ENCODE measurements around the gene P3H4.

P3H4 gene

DNA sequence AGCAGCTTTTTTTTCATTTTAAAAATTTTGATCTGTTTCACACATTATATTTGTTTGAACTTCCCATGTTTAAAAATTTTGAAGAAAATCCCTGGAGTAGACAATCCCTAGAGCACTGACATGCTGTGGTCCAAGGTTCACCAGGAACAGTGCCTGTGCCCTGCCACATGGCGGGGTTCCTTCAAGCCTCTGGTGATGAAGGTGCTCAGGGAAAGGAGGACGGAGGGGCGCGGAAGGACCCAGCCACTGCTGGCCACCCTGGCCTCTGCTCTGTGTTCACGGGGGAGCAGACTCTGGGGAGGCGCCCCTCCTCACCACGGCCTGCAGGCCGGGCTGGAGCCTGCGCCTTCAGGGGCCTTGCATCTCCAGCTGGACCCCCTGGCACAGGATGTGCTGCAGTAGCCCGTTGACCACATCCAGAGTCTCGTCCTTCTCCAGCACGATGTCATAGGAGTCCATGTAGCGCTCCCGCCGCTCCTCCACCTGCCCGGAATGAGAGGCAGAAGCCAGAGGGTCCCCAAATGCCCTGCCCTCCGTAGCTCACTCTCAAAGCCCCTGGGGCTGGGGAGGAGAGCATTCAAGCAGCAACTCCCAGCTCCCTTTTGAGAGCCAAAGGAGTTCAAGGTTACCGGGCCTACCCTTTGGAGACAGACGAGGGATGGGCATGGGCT, 13.6 kb upstream of the P3H4 start:
- no peak for TF ChIP-seq SPI1 (IDR thresholded peaks at IDR 0.05; ENCODE audit: borderline replicate concordance, low read depth)
- no peak for TF ChIP-seq POLR2AphosphoS5 (IDR thresholded peaks at IDR 0.05; ENCODE audit: low read depth)
- TF ChIP-seq, protein P1, sequence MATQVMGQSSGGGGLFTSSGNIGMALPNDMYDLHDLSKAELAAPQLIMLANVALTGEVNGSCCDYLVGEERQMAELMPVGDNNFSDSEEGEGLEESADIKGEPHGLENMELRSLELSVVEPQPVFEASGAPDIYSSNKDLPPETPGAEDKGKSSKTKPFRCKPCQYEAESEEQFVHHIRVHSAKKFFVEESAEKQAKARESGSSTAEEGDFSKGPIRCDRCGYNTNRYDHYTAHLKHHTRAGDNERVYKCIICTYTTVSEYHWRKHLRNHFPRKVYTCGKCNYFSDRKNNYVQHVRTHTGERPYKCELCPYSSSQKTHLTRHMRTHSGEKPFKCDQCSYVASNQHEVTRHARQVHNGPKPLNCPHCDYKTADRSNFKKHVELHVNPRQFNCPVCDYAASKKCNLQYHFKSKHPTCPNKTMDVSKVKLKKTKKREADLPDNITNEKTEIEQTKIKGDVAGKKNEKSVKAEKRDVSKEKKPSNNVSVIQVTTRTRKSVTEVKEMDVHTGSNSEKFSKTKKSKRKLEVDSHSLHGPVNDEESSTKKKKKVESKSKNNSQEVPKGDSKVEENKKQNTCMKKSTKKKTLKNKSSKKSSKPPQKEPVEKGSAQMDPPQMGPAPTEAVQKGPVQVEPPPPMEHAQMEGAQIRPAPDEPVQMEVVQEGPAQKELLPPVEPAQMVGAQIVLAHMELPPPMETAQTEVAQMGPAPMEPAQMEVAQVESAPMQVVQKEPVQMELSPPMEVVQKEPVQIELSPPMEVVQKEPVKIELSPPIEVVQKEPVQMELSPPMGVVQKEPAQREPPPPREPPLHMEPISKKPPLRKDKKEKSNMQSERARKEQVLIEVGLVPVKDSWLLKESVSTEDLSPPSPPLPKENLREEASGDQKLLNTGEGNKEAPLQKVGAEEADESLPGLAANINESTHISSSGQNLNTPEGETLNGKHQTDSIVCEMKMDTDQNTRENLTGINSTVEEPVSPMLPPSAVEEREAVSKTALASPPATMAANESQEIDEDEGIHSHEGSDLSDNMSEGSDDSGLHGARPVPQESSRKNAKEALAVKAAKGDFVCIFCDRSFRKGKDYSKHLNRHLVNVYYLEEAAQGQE (IDR thresholded peaks at IDR 0.05; ENCODE audit: insufficient replicate concordance, low read depth), result no peak
- TF ChIP-seq GABPA (IDR thresholded peaks at IDR 0.05; ENCODE audit: low read depth), result no peak
- TF ChIP-seq, protein P2, sequence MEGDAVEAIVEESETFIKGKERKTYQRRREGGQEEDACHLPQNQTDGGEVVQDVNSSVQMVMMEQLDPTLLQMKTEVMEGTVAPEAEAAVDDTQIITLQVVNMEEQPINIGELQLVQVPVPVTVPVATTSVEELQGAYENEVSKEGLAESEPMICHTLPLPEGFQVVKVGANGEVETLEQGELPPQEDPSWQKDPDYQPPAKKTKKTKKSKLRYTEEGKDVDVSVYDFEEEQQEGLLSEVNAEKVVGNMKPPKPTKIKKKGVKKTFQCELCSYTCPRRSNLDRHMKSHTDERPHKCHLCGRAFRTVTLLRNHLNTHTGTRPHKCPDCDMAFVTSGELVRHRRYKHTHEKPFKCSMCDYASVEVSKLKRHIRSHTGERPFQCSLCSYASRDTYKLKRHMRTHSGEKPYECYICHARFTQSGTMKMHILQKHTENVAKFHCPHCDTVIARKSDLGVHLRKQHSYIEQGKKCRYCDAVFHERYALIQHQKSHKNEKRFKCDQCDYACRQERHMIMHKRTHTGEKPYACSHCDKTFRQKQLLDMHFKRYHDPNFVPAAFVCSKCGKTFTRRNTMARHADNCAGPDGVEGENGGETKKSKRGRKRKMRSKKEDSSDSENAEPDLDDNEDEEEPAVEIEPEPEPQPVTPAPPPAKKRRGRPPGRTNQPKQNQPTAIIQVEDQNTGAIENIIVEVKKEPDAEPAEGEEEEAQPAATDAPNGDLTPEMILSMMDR (IDR thresholded peaks at IDR 0.05; ENCODE audit: insufficient read depth, low read length), result no peak
- H3K27ac ChIP-seq (replicated peaks), result no peak overlapping the region
- no peak for DNase-seq (ENCODE audit: low read depth in 1 of 2, low spot score in 1 of 2)
- H3K4me3 ChIP-seq (replicated peaks; ENCODE audit: insufficient read depth, low read length), result no peak overlapping the region
- H3K27me3 ChIP-seq (ENCODE audit: insufficient read depth, poor library complexity, severe bottlenecking), result no peaks in the 10 kb centered on the region

DNA sequence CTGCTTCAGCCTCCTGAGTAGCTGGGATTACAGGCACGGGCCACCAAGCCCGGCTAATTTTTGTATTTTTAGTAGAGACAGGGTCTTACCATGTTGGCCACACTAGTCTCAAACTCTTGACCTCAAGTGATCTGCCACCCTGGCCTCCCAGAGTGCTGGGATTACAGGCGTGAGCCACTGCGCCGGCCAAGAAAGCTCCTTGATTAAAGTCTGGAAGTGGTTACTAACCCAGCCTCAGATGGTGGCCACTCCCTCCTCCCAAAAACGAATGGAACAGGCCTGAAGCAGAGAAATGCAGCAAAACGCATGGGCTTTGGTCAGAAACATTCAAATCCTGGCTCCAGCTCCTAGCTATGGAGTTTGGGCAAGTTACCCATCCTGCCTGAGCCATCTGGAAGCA, 12.3 kb upstream of the P3H4 start:
- Histone ChIP-seq H3K4me3 (replicated peaks; ENCODE audit: insufficient read depth, low read length) (no peak overlapping the region), H3K27me3 (ENCODE audit: insufficient read depth, poor library complexity, severe bottlenecking) (no peaks in the 10 kb centered on the region), H3K27ac (replicated peaks) (no peak overlapping the region)
- TF ChIP-seq POLR2AphosphoS5 (IDR thresholded peaks at IDR 0.05; ENCODE audit: low read depth) (no peak), GABPA (IDR thresholded peaks at IDR 0.05; ENCODE audit: low read depth) (no peak), SPI1 (IDR thresholded peaks at IDR 0.05; ENCODE audit: borderline replicate concordance, low read depth) (no peak)
- TF ChIP-seq, protein P2 (IDR thresholded peaks at IDR 0.05; ENCODE audit: insufficient read depth, low read length), result no peak
- TF ChIP-seq, protein P1 (IDR thresholded peaks at IDR 0.05; ENCODE audit: insufficient replicate concordance, low read depth), result no peak
- DNase-seq (ENCODE audit: low read depth in 1 of 2, low spot score in 1 of 2), result no peak

DNA sequence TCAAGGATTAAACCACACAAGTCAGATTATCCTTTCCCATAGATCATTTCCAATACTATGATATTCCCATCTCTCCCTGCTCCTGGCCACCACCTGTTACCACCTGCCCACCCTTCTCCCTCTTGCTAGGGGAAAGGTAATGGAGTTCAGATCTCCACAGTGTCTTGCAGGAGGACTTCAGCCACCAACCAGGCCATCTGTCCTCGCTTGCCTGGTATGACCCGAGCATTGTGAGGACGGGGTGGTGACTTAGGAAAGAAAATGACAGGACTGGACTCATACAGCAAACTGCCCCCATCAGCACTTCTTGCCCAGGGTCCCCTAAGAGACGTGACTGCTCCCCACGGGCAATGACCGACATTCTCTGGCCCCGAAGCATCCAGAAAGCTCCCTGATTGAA, 11.8 kb upstream of the P3H4 start:
- TF ChIP-seq GABPA (IDR thresholded peaks at IDR 0.05; ENCODE audit: low read depth), result no peak
- TF ChIP-seq, protein P1 (IDR thresholded peaks at IDR 0.05; ENCODE audit: insufficient replicate concordance, low read depth), result no peak
- no peak for TF ChIP-seq POLR2AphosphoS5 (IDR thresholded peaks at IDR 0.05; ENCODE audit: low read depth)
- no peak for TF ChIP-seq SPI1 (IDR thresholded peaks at IDR 0.05; ENCODE audit: borderline replicate concordance, low read depth)
- TF ChIP-seq, protein P2 (IDR thresholded peaks at IDR 0.05; ENCODE audit: insufficient read depth, low read length), result no peak
- Histone ChIP-seq H3K4me3 (replicated peaks; ENCODE audit: insufficient read depth, low read length) (no peak overlapping the region), H3K27me3 (ENCODE audit: insufficient read depth, poor library complexity, severe bottlenecking) (no peaks in the 10 kb centered on the region), H3K27ac (replicated peaks) (no peak overlapping the region)
- no peak for DNase-seq (ENCODE audit: low read depth in 1 of 2, low spot score in 1 of 2)

Data from HL-60 (cell line).